Smooth muscle cell (in vitro differentiated cells): ENCODE data around the gene ACSF3. TPM values are rescaled to one million over a fixed set of nuclear protein-coding genes. Genes with fewer than 3 reads are reported as not detected.

Experiments
- DNase-seq: peaks from one replicate; lab custom pipeline; 2025; ENCODE audit not compliant: unreplicated experiment; lab: John Stamatoyannopoulos, UW
- H2AFZ ChIP-seq: fragments of 200-600 bp; sonication (generic); 2 replicates; pipeline ENCODE4 v1.6.0; 2016; ENCODE audit warnings: antibody characterized with exemption, low read depth, mild to moderate bottlenecking
- H3F3A ChIP-seq: fragments of 200-600 bp; sonication (generic); 2 replicates; pipeline ENCODE4 v1.6.0; 2017; ENCODE audit warnings: antibody characterized with exemption, low read depth
- H3K27ac ChIP-seq: fragments of 200-600 bp; sonication (generic); 2 replicates; pipeline ENCODE4 v1.5.1; 2016; ENCODE audit warnings: low read depth, mild to moderate bottlenecking
- H3K27me3 ChIP-seq: fragments of 200-600 bp; sonication (generic); 2 replicates; pipeline ENCODE4 v1.6.1; 2016; ENCODE audit warnings: low read depth, mild to moderate bottlenecking
- H3K36me3 ChIP-seq: fragments of 200-600 bp; sonication (generic); 2 replicates; pipeline ENCODE4 v1.5.1; 2016; ENCODE audit warnings: low read depth
- H3K4me1 ChIP-seq: fragments of 200-600 bp; sonication (generic); 2 replicates; pipeline ENCODE4 v1.5.1; 2016; ENCODE audit warnings: low read depth
- H3K4me2 ChIP-seq: fragments of 200-600 bp; sonication (generic); 2 replicates; pipeline ENCODE4 v1.6.0; 2016; ENCODE audit warnings: mild to moderate bottlenecking
- H3K4me3 ChIP-seq: fragments of 200-600 bp; sonication (generic); 2 replicates; pipeline ENCODE4 v1.5.1; 2016; ENCODE audit warnings: mild to moderate bottlenecking
- H3K79me2 ChIP-seq: fragments of 200-600 bp; sonication (generic); 2 replicates; pipeline ENCODE4 v1.6.0; 2016; ENCODE audit warnings: low read depth, mild to moderate bottlenecking
- H3K9ac ChIP-seq: fragments of 200-600 bp; sonication (generic); 2 replicates; pipeline ENCODE4 v1.6.0; 2016; ENCODE audit warnings: low read depth
- H3K9me3 ChIP-seq: fragments of 200-600 bp; sonication (generic); replicated peaks from 2 replicates; pipeline ENCODE4 v1.5.1; 2016; ENCODE audit warnings: low read depth
- H4K20me1 ChIP-seq: fragments of 200-600 bp; sonication (generic); 2 replicates; pipeline ENCODE4 v1.6.0; 2016; ENCODE audit warnings: low read depth
- CTCF ChIP-seq: fragments of 200-600 bp; sonication (generic); IDR thresholded peaks from 2 replicates; pipeline ENCODE4 v1.5.1; 2017; ENCODE audit warnings: borderline replicate concordance, mild to moderate bottlenecking, antibody characterized with exemption; ENCODE audit not compliant: insufficient read depth, poor library complexity, severe bottlenecking
- WGBS: methylation state at CpG from one replicate; pipeline ENCODE4 v1.1.7; 2016; ENCODE audit warnings: low lambda C conversion rate; 5-methylcytosine and 5-hydroxymethylcytosine counted together
- polyA plus RNA-seq: library from polyadenylated mRNA; unstranded; fragments of >200 nt; fragmentation: Nextera tagmentation; extraction: Ambion mirVana; gene quantifications from 2 replicates; pipeline ENCODE4 v1.2.1, GENCODE V29; 2016
- total RNA-seq: library from RNA; depleted of rRNA; stranded (reverse); fragments of >200 nt; gene quantifications from 2 replicates; pipeline ENCODE4 v1.2.3, GENCODE V29; 2014

ACSF3 gene
- total and polyA plus RNA-seq, 2 experiments from 2014 or later: 13.6 to 15.1 TPM

- DNase-seq: no peak
- WGBS: 96% methylated on average over 20 of the region's 22 CpGs
These were observed 38.7 kb downstream of the ACSF3 start for GRCh38 chr16:89132194-89133005.

DNA sequence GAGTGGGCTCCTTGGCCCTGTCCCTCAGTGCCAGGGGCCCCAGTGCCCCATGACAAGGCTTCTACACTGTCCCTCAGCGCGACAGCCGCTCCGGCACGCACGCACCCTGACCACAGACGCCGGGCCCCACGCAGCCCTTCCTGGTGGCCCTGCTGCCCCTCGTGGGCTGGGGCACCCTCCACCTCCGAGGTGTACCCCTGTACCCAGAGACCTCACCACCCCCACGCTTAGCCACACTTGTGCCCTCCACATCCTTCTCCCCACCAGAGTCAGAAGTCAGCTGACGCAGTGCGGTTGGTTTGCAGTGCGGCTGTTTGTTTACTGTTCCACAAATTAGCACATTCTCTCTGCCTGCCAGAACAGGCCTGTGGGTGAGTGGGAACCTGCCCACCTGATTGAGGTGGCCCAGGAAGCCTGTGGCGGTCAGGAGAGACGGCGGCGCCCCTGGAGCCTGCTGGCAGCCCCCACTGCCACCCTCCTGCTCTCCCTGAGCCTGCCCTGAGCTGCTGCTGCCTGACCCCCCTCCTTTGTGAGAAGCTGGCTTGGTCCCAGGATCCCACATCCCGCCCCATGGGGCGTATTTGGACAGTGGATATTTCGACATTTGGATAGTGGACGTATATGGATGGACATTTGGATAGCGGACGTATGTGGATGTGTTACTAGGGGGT, 39.9 kb downstream of the ACSF3 start:
- Histone ChIP-seq H2AFZ (no peak overlapping the region), H3K36me3 (peaks cover 6% of the 10 kb centered on the region), H3K4me2 (no peak overlapping the region), H3K4me3 (no peak overlapping the region), H3K27me3 (no peaks in the 10 kb centered on the region), H3K27ac (no peak overlapping the region), H4K20me1 (no peaks in the 10 kb centered on the region), H3K9ac (no peak overlapping the region), H3F3A (no peaks in the 10 kb centered on the region), H3K9me3 (no peaks in the 10 kb centered on the region), H3K4me1 (no peaks in the 10 kb centered on the region), H3K79me2 (no peaks in the 10 kb centered on the region)
- WGBS: over 99% methylated on average over 25 of the region's 25 CpGs
- no peak for DNase-seq
- no peak for TF ChIP-seq CTCF

More at GRCh38 chr16:89132194-89133005, 38.7 kb downstream of the ACSF3 start:
- no peak for TF ChIP-seq CTCF
- H3K4me1 ChIP-seq: no peaks in the 10 kb centered on the region
- peaks cover 6% of the 10 kb centered on the region for H3K36me3 ChIP-seq
- H3K4me3 ChIP-seq: no peak overlapping the region
- H3K27ac ChIP-seq: no peak overlapping the region
- H4K20me1 ChIP-seq: no peaks in the 10 kb centered on the region
- H3K9ac ChIP-seq: no peak overlapping the region
- no peaks in the 10 kb centered on the region for H3F3A ChIP-seq
- no peaks in the 10 kb centered on the region for H3K9me3 ChIP-seq
- H2AFZ ChIP-seq: no peak overlapping the region
- no peaks in the 10 kb centered on the region for H3K27me3 ChIP-seq
- no peak overlapping the region for H3K4me2 ChIP-seq
- H3K79me2 ChIP-seq: no peaks in the 10 kb centered on the region

GRCh38 chr16:89134269-89134668, 40.6 kb downstream of the ACSF3 start:
- no peak overlapping the region for H2AFZ ChIP-seq
- no peak overlapping the region for H3K4me3 ChIP-seq
- H3K27ac ChIP-seq: no peak overlapping the region
- H3K4me1 ChIP-seq: no peaks in the 10 kb centered on the region
- no peak overlapping the region for H3K9ac ChIP-seq
- no peak for DNase-seq
- H3K27me3 ChIP-seq: no peaks in the 10 kb centered on the region
- no peaks in the 10 kb centered on the region for H3K9me3 ChIP-seq
- H3K4me2 ChIP-seq: no peak overlapping the region
- peaks cover 4% of the 10 kb centered on the region for H3K36me3 ChIP-seq
- no peaks in the 10 kb centered on the region for H3K79me2 ChIP-seq
- no peaks in the 10 kb centered on the region for H3F3A ChIP-seq
- TF ChIP-seq CTCF: no peak
- H4K20me1 ChIP-seq: no peaks in the 10 kb centered on the region
- 97% methylated on average over 15 of the region's 20 CpGs for WGBS
